GM12878 (cell line): ENCODE results near the gene CD7. TPM values are rescaled to one million over a fixed set of nuclear protein-coding genes. Genes with fewer than 3 reads are reported as not detected.

ENCODE experiments used
- ATAC-seq: fragments of 200-7000 bp; cut with Tn5 transposase; 3 replicates; pipeline ENCODE4 v1.9.1; 2020; ENCODE audit warnings: mild to moderate bottlenecking, moderate library complexity
- BruUV-seq: library from RNA; stranded (reverse); fragments of 400-500 nt; replicated peaks from 2 replicates; lab custom pipeline; 2021; lab: Mats Ljungman, UMichigan
- CTCF ChIA-PET: fragments of 300-600 bp; sonication (Branson Sonifier 250); formaldehyde crosslinking; extraction: SDS; loops from one replicate; lab custom pipeline; 2021; ENCODE audit warnings: inconsistent platforms; lab: Yijun Ruan, JAX
- POLR2A ChIA-PET: fragments of 350-600 bp; formaldehyde crosslinking; extraction: SDS; loops from one replicate; lab custom pipeline; 2021; ENCODE audit warnings: inconsistent platforms; lab: Charles Lee
- RAD21 ChIA-PET: fragments of 300-600 bp; sonication (Branson Sonifier 250); formaldehyde crosslinking; loops from one replicate; lab custom pipeline; 2023; ENCODE audit warnings: antibody characterized with exemption; ENCODE audit not compliant: unreplicated experiment; lab: Charles Lee
- SMC1A ChIA-PET: fragments of 300-600 bp; sonication (Branson Sonifier 250); formaldehyde crosslinking; loops from one replicate; lab custom pipeline; 2023; ENCODE audit not compliant: unreplicated experiment, uncharacterized antibody; lab: Charles Lee
- DNase-seq: peaks from one replicate; pipeline ENCODE4 v3.0.0-alpha.2; 2011; ENCODE audit warnings: low read depth, low spot score
- FAIRE-seq: peaks from 3 replicates; lab custom pipeline; 2011; peaks lifted over from hg19 to GRCh38; lab: Jason Lieb, UNC
- H2AFZ ChIP-seq: 2 replicates; pipeline ENCODE4 v1.6.0; 2011; ENCODE audit warnings: low read depth, low read length, control low read depth; ENCODE audit not compliant: control insufficient read depth
- H3K27ac ChIP-seq: 2 replicates; pipeline ENCODE4 v1.5.1; 2011; ENCODE audit warnings: control low read depth; ENCODE audit not compliant: control insufficient read depth, insufficient read depth
- H3K27me3 ChIP-seq, 2 experiments: replicated peaks in 1 of 2; 2 replicates each; pipeline versions ENCODE4 v1.6.0 to v1.6.1; 2011; ENCODE audit warnings: low read length in 1 of 2; ENCODE audit not compliant: control insufficient read depth in 2 of 2, insufficient read depth in 2 of 2
- H3K36me3 ChIP-seq, 2 experiments: 2 replicates each; pipeline ENCODE4 v1.5.1; 2011; ENCODE audit warnings: low read length in 1 of 2; ENCODE audit not compliant: control insufficient read depth in 2 of 2, insufficient read depth in 2 of 2
- H3K4me1 ChIP-seq: 2 replicates; pipeline ENCODE4 v1.6.1; 2011; ENCODE audit warnings: mild to moderate bottlenecking, low read length, moderate library complexity, mixed read lengths; ENCODE audit not compliant: control insufficient read depth, insufficient read depth
- H3K4me2 ChIP-seq: 2 replicates; pipeline ENCODE4 v1.6.0; 2011; ENCODE audit warnings: control low read depth; ENCODE audit not compliant: control insufficient read depth, insufficient read depth
- H3K4me3 ChIP-seq: fragments of 200-600 bp; sonication (generic); 2 replicates; pipeline ENCODE4 v1.5.1; 2016
- H3K79me2 ChIP-seq: 2 replicates; pipeline ENCODE4 v1.6.0; 2011; ENCODE audit warnings: low read length; ENCODE audit not compliant: control insufficient read depth, insufficient read depth
- H3K9ac ChIP-seq: 2 replicates; pipeline ENCODE4 v1.8.0; 2011; ENCODE audit warnings: low read length, control low read depth, mixed read lengths; ENCODE audit not compliant: control insufficient read depth, insufficient read depth
- H3K9me3 ChIP-seq: replicated peaks from 3 replicates; pipeline ENCODE4 v1.5.1; 2011; ENCODE audit warnings: mild to moderate bottlenecking, low read length; ENCODE audit not compliant: control insufficient read depth, insufficient read depth
- H4K20me1 ChIP-seq: 2 replicates; pipeline ENCODE4 v1.6.0; 2011; ENCODE audit not compliant: control insufficient read depth, insufficient read depth
- CREB1 ChIP-seq: IDR thresholded peaks from 2 replicates; pipeline ENCODE4 v1.6.1; 2012; ENCODE audit warnings: low read depth, mild to moderate bottlenecking, inconsistent platforms
- EP300 ChIP-seq, 2 experiments: fragments of 150-350 bp in 1 of 2; IDR thresholded peaks; 2 replicates each; pipeline ENCODE4 v1.6.1; 2011 to 2012; ENCODE audit warnings: low read depth in 2 of 2, low read length in 2 of 2, borderline replicate concordance in 1 of 2, improper control_type of control experiment in 1 of 2, inconsistent platforms in 1 of 2; ENCODE audit not compliant: control insufficient read depth in 1 of 2
- MEF2A ChIP-seq: IDR thresholded peaks from 2 replicates; pipeline ENCODE4 v1.6.1; 2011; ENCODE audit warnings: low read depth, mild to moderate bottlenecking, low read length, moderate library complexity; ENCODE audit not compliant: insufficient read depth
- RBBP5 ChIP-seq: fragments of 200-600 bp; sonication (generic); conservative IDR thresholded peaks from 2 replicates; pipeline ENCODE4 v1.6.1; 2016
- SREBF1 ChIP-seq: IDR thresholded peaks from 2 replicates; pipeline ENCODE4 v1.6.1; 2012; ENCODE audit warnings: mild to moderate bottlenecking, low read length
- ZBED1 ChIP-seq: IDR thresholded peaks from 2 replicates; pipeline ENCODE4 v1.6.1; 2016; ENCODE audit warnings: borderline replicate concordance
- ZBTB40 ChIP-seq: fragments of 450-650 bp; IDR thresholded peaks from 2 replicates; pipeline ENCODE4 v1.6.1; 2016; ENCODE audit warnings: mild to moderate bottlenecking, moderate library complexity, borderline replicate concordance
- ZNF274 ChIP-seq: IDR thresholded peaks from one replicate; pipeline ENCODE4 v1.8.0; 2011; ENCODE audit not compliant: insufficient read length, insufficient read depth
- ZNF384 ChIP-seq: IDR thresholded peaks from 2 replicates; pipeline ENCODE4 v1.6.1; 2012; ENCODE audit warnings: low read depth, mild to moderate bottlenecking, low read length, improper control_type of control experiment, borderline replicate concordance
- ZNF622 ChIP-seq: fragments of 450-650 bp; IDR thresholded peaks from 2 replicates; pipeline ENCODE4 v1.6.1; 2017; ENCODE audit warnings: mild to moderate bottlenecking, inconsistent platforms
- WGBS: methylation state at CpG from one replicate; pipeline ENCODE4 v1.1.6; 2016; ENCODE audit warnings: low lambda C conversion rate; ENCODE audit not compliant: insufficient replicate concordance, insufficient coverage; ENCODE audit errors: missing lambda C conversion rate; 5-methylcytosine and 5-hydroxymethylcytosine counted together
- in situ Hi-C: fragments of 300-500 bp; cut with MboI; formaldehyde crosslinking; loops from 9 replicates; pipeline ENCODE4 v1.14.3; 2018; ENCODE audit warnings: mixed read lengths
- intact Hi-C: fragments of 100-400 bp; cut with micrococcal nuclease; formaldehyde crosslinking; loops from one replicate; pipeline ENCODE4 v1.14.2; 2022; ENCODE audit not compliant: unreplicated experiment
- polyA plus RNA-seq, 11 experiments: library from polyadenylated mRNA; depleted of rRNA in 4 of 11; unstranded in 6 of 11; stranded (reverse) in 5 of 11; fragments of >200 nt; fragmentation: Nextera tagmentation in 4 of 11; fragmentation: Illumina TruSeq in 1 of 11; extraction: Ambion mirVana in 4 of 11; extraction: Trizol in 1 of 11; gene quantifications; 1 replicate in 1 of 11; 2 replicates in 10 of 11; pipeline versions ENCODE4 v1.2.1 to v1.2.3, GENCODE V29; 2011 to 2016; ENCODE audit warnings: inconsistent platforms in 2 of 11, missing spikeins in 2 of 11, low read depth in 1 of 11
- total RNA-seq, 4 experiments: library from RNA; depleted of rRNA in 3 of 4; stranded (reverse); fragments of >200 nt in 3 of 4; fragmentation: Illumina TruSeq in 1 of 4; extraction: Trizol in 1 of 4; gene quantifications; 2 replicates each; pipeline versions ENCODE4 v1.2.1 to v1.2.3, GENCODE V29; 2013 to 2021

Gene CD7
- total and polyA plus RNA-seq, 10 of the 15 experiments (the other 5 are each of a cell fraction or from before 2014, with no cell fraction given), result 0.33 TPM; not detected in 9

- no peak overlapping the region for H2AFZ ChIP-seq
- no peaks in the 10 kb centered on the region for H3K79me2 ChIP-seq
- H3K9ac ChIP-seq, result no peak overlapping the region
- POLR2A ChIA-PET, result interaction anchor here (0.6 kb wide), 1 partner anchor 819 kb away, joined by 3 read pairs; no protein-coding TSS in a partner anchor
- CTCF ChIA-PET, result interaction anchor here (2.1 kb wide), 1 partner anchor 41 kb away, joined by 8 read pairs; no protein-coding TSS in a partner anchor
- no peak for FAIRE-seq
- ATAC-seq, result no peak
- no peak overlapping the region for H3K27ac ChIP-seq
- RAD21 ChIA-PET, result interaction anchor here (0.7 kb wide), 1 partner anchor 217 kb away, joined by 4 read pairs; no protein-coding TSS in a partner anchor
- WGBS, result 66% methylated on average over 28 of the region's 28 CpGs
- H3K9me3 ChIP-seq, result no peaks in the 10 kb centered on the region
- no TSS peak for BruUV-seq
- intact Hi-C loops, result no loop called here
- in situ Hi-C loops, result no loop called here
- SMC1A ChIA-PET, result no interaction called here
- H3K36me3 ChIP-seq, result no peaks in the 10 kb centered on the region
- H3K4me1 ChIP-seq, result no peaks in the 10 kb centered on the region
- TF ChIP-seq MEF2A, result no peak
- TF ChIP-seq, all 136 proteins: peak for 0
- Histone ChIP-seq H3K4me2 (no peak overlapping the region), H3K4me3 (no peak overlapping the region), H4K20me1 (no peaks in the 10 kb centered on the region), H3K27me3 (no peaks in the 10 kb centered on the region)
- DNase-seq, result no peak
These were observed 25.1 kb upstream of the CD7 start for GRCh38 chr17:82342361-82343079.

- Histone ChIP-seq H3K36me3 (no peaks in the 10 kb centered on the region), H4K20me1 (no peaks in the 10 kb centered on the region), H3K9me3 (no peaks in the 10 kb centered on the region), H3K79me2 (no peaks in the 10 kb centered on the region), H2AFZ (no peak overlapping the region), H3K4me3 (no peak overlapping the region), H3K4me2 (no peak overlapping the region), H3K4me1 (peaks cover 3% of the 10 kb centered on the region), H3K27ac (no peak overlapping the region), H3K27me3 (no peaks in the 10 kb centered on the region), H3K9ac (no peak overlapping the region)
- DNase-seq, result no peak
- 44% methylated on average over 9 of the region's 10 CpGs for WGBS
- ChIA-PET POLR2A (no interaction called here), CTCF (interaction anchor here (2.8 kb wide), 1 partner anchor 10 kb away, joined by 10 read pairs; no protein-coding TSS in a partner anchor), SMC1A (no interaction called here), RAD21 (interaction anchor here (0.9 kb wide), 1 partner anchor 13 kb away, joined by 3 read pairs; no protein-coding TSS in a partner anchor)
- FAIRE-seq, result no peak
- BruUV-seq, result no TSS peak
- in situ Hi-C loops (no loop called here), intact Hi-C loops (no loop called here)
- ATAC-seq, result no peak
- no peak for TF ChIP-seq CREB1
- TF ChIP-seq ZNF384, result no peak
- no peak for TF ChIP-seq ZNF622
- no peak for TF ChIP-seq ZBTB40
- TF ChIP-seq ZNF274, result no peak
- TF ChIP-seq EP300 (IDR thresholded peaks at IDR 0.05; ENCODE audit: borderline replicate concordance in 1 of 2, control insufficient read depth in 1 of 2, low read depth in 2 of 2, low read length in 2 of 2), result no peak
- TF ChIP-seq RBBP5, result no peak
- no peak for TF ChIP-seq SREBF1
- no peak for TF ChIP-seq ZBED1
These were observed 22.5 kb upstream of the CD7 start for GRCh38 chr17:82339634-82340580.
